ENCODE data around the gene VPREB3. TPM values are rescaled to one million over a fixed set of nuclear protein-coding genes. Genes with fewer than 3 reads are reported as not detected.

VPREB3 gene
- total RNA-seq, 1 experiment from 2014 or later = 2.4 TPM

Other genes starting within 250 kb of the VPREB3 start
- gene IGLL1, start 174.1 kb downstream of the VPREB3 start, total RNA-seq (2021; ENCODE audit: unreplicated experiment) = not detected
- gene DRICH1, start 122.1 kb downstream of the VPREB3 start, total RNA-seq (2021; ENCODE audit: unreplicated experiment) = 0.44 TPM
- gene RGL4, start 63.4 kb downstream of the VPREB3 start, total RNA-seq (2021; ENCODE audit: unreplicated experiment) = not detected
- gene ZNF70, start 3.3 kb downstream of the VPREB3 start, total RNA-seq (2021; ENCODE audit: unreplicated experiment) = 3.2 TPM
- gene C22orf15, start 8.6 kb upstream of the VPREB3 start, total RNA-seq (2021; ENCODE audit: unreplicated experiment) = not detected
- 279 TPM for gene CHCHD10, start 13.5 kb upstream of the VPREB3 start, total RNA-seq (2021; ENCODE audit: unreplicated experiment)
- 7.4 TPM for gene MMP11, start 18.4 kb upstream of the VPREB3 start, total RNA-seq (2021; ENCODE audit: unreplicated experiment)
- gene SMARCB1, start 32.5 kb upstream of the VPREB3 start, total RNA-seq (2021; ENCODE audit: unreplicated experiment) = 101 TPM
- gene DERL3, start 84.6 kb upstream of the VPREB3 start, total RNA-seq (2021; ENCODE audit: unreplicated experiment) = not detected
- 17.2 TPM for gene SLC2A11, start 103.5 kb upstream of the VPREB3 start, total RNA-seq (2021; ENCODE audit: unreplicated experiment)
- gene MIF, start 140.0 kb upstream of the VPREB3 start, total RNA-seq (2021; ENCODE audit: unreplicated experiment) = 1,511 TPM
- 14.3 TPM for gene GSTT2B, start 206.8 kb upstream of the VPREB3 start, total RNA-seq (2021; ENCODE audit: unreplicated experiment)
- 3.4 TPM for gene DDTL, start 212.5 kb upstream of the VPREB3 start, total RNA-seq (2021; ENCODE audit: unreplicated experiment)
- 217 TPM for gene DDT, start 220.0 kb upstream of the VPREB3 start, total RNA-seq (2021; ENCODE audit: unreplicated experiment)
- 5.1 TPM for gene GSTT2, start 225.7 kb upstream of the VPREB3 start, total RNA-seq (2021; ENCODE audit: unreplicated experiment)

Measured in HCT116 (cell line).